Lower leg skin (tissue), 4 donors: Measurements from ENCODE around the gene LRP3. TPM values are rescaled to one million over a fixed set of nuclear protein-coding genes. Genes with fewer than 3 reads are reported as not detected.
"Not testable (repeated sequence)": the region's sequence is repeated elsewhere in the genome, so short reads cannot be mapped to it uniquely, and the experiment has no call there.

Experiments used
- DNase-seq, 2 donors: peaks; one replicate each; pipeline ENCODE4 v3.0.0-alpha.2; 2019; ENCODE audit warnings: low spot score in 2 of 2
- H3K4me3 ChIP-seq: fragments of 200-600 bp; sonication (generic); 2 replicates; pipeline ENCODE4 v1.5.1; 2017; ENCODE audit warnings: mild to moderate bottlenecking, low read depth; ENCODE audit not compliant: poor library complexity, severe bottlenecking
- CTCF ChIP-seq, 3 donors: fragments of 450-650 bp; IDR thresholded peaks; one replicate each; pipeline ENCODE4 v1.5.1; 2016; ENCODE audit warnings: antibody characterized with exemption in 3 of 3, mild to moderate bottlenecking in 3 of 3, moderate library complexity in 2 of 3
- POLR2A ChIP-seq, 2 donors: fragments of 450-650 bp; IDR thresholded peaks; one replicate each; pipeline ENCODE4 v1.6.1; 2016 to 2017; ENCODE audit warnings: antibody characterized with exemption in 2 of 2, mild to moderate bottlenecking in 1 of 2, moderate library complexity in 1 of 2
- WGBS, 2 donors: methylation state at CpG; one replicate each; pipeline ENCODE4 v1.1.5; 2018; 5-methylcytosine and 5-hydroxymethylcytosine counted together
- intact Hi-C: fragments of 100-400 bp; cut with DNase I; formaldehyde crosslinking; loops from one replicate; pipeline ENCODE4 v1.15.0; 2023; ENCODE audit warnings: low total_unique reads
- total RNA-seq, 4 donors: library from RNA; depleted of rRNA; stranded (reverse); fragments of >200 nt; gene quantifications; one replicate each; pipeline ENCODE4 v1.1.0, GENCODE V29; 2016

Gene LRP3
- total RNA-seq, 4 donors from 2014 or later = 9.4 to 27.4 (median 18.0) TPM

- 68 to 75% methylated on average over 12 of the region's 12 CpGs for WGBS, 2 donors
- intact Hi-C loops = no loop called here
- no peak for TF ChIP-seq CTCF (IDR thresholded peaks at IDR 0.05)
- no peak for TF ChIP-seq POLR2A (IDR thresholded peaks at IDR 0.05)
- no peak for DNase-seq
- H3K4me3 ChIP-seq = no peak overlapping the region
Observed at GRCh38 chr19:33216198-33216830, 22.2 kb downstream of the LRP3 start.

- intact Hi-C loops = no loop called here
- DNase-seq = no peak
- TF ChIP-seq CTCF (IDR thresholded peaks at IDR 0.05) (no peak), POLR2A (IDR thresholded peaks at IDR 0.05) (no peak)
- 64 to 78% methylated on average over 7 to 8 of the region's 8 CpGs for WGBS, 2 donors
- H3K4me3 ChIP-seq = no peak overlapping the region
Observed at GRCh38 chr19:33217881-33218280, 23.8 kb downstream of the LRP3 start.

GRCh38 chr19:33219261-33219815 is 25.2 kb downstream of the LRP3 start:
- intact Hi-C loops = no loop called here
- WGBS, 2 donors = 69 to 82% methylated on average over 9 to 12 of the region's 12 CpGs
- no peak overlapping the region for H3K4me3 ChIP-seq
- DNase-seq = no peak
- TF ChIP-seq CTCF (IDR thresholded peaks at IDR 0.05) (no peak), POLR2A (IDR thresholded peaks at IDR 0.05) (no peak)

GRCh38 chr19:33220115-33220514 is 26.0 kb downstream of the LRP3 start:
- intact Hi-C loops = no loop called here
- TF ChIP-seq POLR2A (IDR thresholded peaks at IDR 0.05) (no peak), CTCF (IDR thresholded peaks at IDR 0.05) (no peak)
- H3K4me3 ChIP-seq = no peak overlapping the region
- 81 to 84% methylated on average over 16 to 18 of the region's 18 CpGs for WGBS, 2 donors
- no peak for DNase-seq

GRCh38 chr19:33220735-33221134 is 26.6 kb downstream of the LRP3 start:
- H3K4me3 ChIP-seq = no peak overlapping the region
- 85% methylated on average over 9 of the region's 9 CpGs for WGBS, 2 donors
- intact Hi-C loops = no loop called here
- no peak for DNase-seq
- TF ChIP-seq CTCF (IDR thresholded peaks at IDR 0.05) (no peak), POLR2A (IDR thresholded peaks at IDR 0.05) (no peak)

- intact Hi-C loops = no loop called here
- no peak overlapping the region for H3K4me3 ChIP-seq
Observed at GRCh38 chr19:33221638-33222037, 27.5 kb downstream of the LRP3 start.

GRCh38 chr19:33222255-33222654 is 28.1 kb downstream of the LRP3 start:
- intact Hi-C loops, H3K4me3 ChIP-seq, DNase-seq: not testable (repeated sequence)
- 88 to 95% methylated on average over 2 of the region's 2 CpGs for WGBS, 2 donors

More at GRCh38 chr19:33221638-33222037, 27.5 kb downstream of the LRP3 start:
- no peak for TF ChIP-seq CTCF (IDR thresholded peaks at IDR 0.05)
- no peak for DNase-seq
- 78 to 86% methylated on average over 5 of the region's 6 CpGs for WGBS, 2 donors
